Heart right ventricle (tissue), 16 donors: Measurements from ENCODE around the gene PAIP2. TPM values are rescaled to one million over a fixed set of nuclear protein-coding genes. Genes with fewer than 3 reads are reported as not detected.
"Not testable (repeated sequence)": the region's sequence is repeated elsewhere in the genome, so short reads cannot be mapped to it uniquely, and the experiment has no call there.

Experiments used
- ATAC-seq, 8 donors: fragments of 200-7000 bp; cut with Tn5 transposase; one replicate each; pipeline ENCODE4 v1.9.1; 2020; ENCODE audit warnings: mild to moderate bottlenecking in 8 of 8, moderate library complexity in 8 of 8, moderate number of reproducible peaks in 1 of 8
- DNase-seq, 2 donors: peaks; one replicate each; pipeline ENCODE4 v3.0.0-alpha.2; 2020
- H3K27ac ChIP-seq, 10 donors: fragments of 200-600 bp; sonication (generic) in 2 of 10; one replicate each; pipeline versions ENCODE4 v1.5.0 to v1.8.0; 2020 to 2022; ENCODE audit warnings: mild to moderate bottlenecking in 3 of 10
- H3K27me3 ChIP-seq, 7 donors: fragments of 200-600 bp; one replicate each; pipeline ENCODE4 v1.8.0; 2021 to 2022; ENCODE audit warnings: mild to moderate bottlenecking in 2 of 7
- H3K36me3 ChIP-seq, 9 donors: fragments of 200-600 bp; sonication (generic) in 1 of 9; one replicate each; pipeline versions ENCODE4 v1.5.0 to v1.8.0; 2020 to 2022; ENCODE audit warnings: mild to moderate bottlenecking in 2 of 9
- H3K4me1 ChIP-seq, 9 donors: fragments of 200-600 bp; sonication (generic) in 1 of 9; one replicate each; pipeline versions ENCODE4 v1.5.0 to v1.8.0; 2020 to 2022; ENCODE audit warnings: mild to moderate bottlenecking in 4 of 9
- H3K4me3 ChIP-seq, 10 donors: fragments of 200-600 bp; sonication (generic) in 2 of 10; one replicate each; pipeline versions ENCODE4 v1.5.0 to v1.8.0; 2020 to 2022; ENCODE audit warnings: mild to moderate bottlenecking in 7 of 10, moderate library complexity in 2 of 10
- H3K9me3 ChIP-seq, 11 donors: fragments of 200-600 bp in 10 of 11; sonication (generic) in 2 of 11; one replicate each; pipeline versions ENCODE4 v1.5.0 to v1.8.0; 2013 to 2022; ENCODE audit warnings: mild to moderate bottlenecking in 2 of 11, control low read depth in 1 of 11, moderate library complexity in 1 of 11
- WGBS, 2 donors: extraction: QIAGEN DNeasy Blood & Tissue Kit; methylation state at CpG; one replicate each; pipeline ENCODE4 v1.1.7; 2013; ENCODE audit warnings: inconsistent platforms in 1 of 2; 5-methylcytosine and 5-hydroxymethylcytosine counted together
- intact Hi-C, 10 donors: fragments of 100-400 bp; cut with DNase I; formaldehyde crosslinking; loops; one replicate each; pipeline versions ENCODE4 v1.11.1 to v1.14.2; 2022
- polyA plus RNA-seq, 2 donors: library from polyadenylated mRNA; stranded (reverse); fragments of 200-250 nt; gene quantifications; one replicate each; pipeline ENCODE4 v1.2.3, GENCODE V29; 2013
- total RNA-seq, 10 donors: library from RNA; stranded (reverse); fragmentation: NEBNext Ultra II Directional in 3 of 10; extraction: Animal tissue kit (Norgen Biotek cat#: 25700) in 3 of 10; gene quantifications; one replicate each; pipeline versions ENCODE4 v1.2.1 to v1.2.4, GENCODE V29; 2021 to 2023
- TF ChIP-seq, protein P1 (sequence below), 9 donors: fragments of 200-600 bp; sonication (generic) in 2 of 9; IDR thresholded peaks; one replicate each; pipeline versions ENCODE4 v1.5.0 to v1.8.0; 2021 to 2022; ENCODE audit warnings: antibody characterized with exemption in 9 of 9, mild to moderate bottlenecking in 5 of 9, moderate library complexity in 1 of 9
- donor health status: Arrhythmogenic right ventricular cardiomyopathy.
- donor health status: ischemic (EF 13 %, LVEDD 7.1; RV severe dilation, severe dysfunction).
- donor health status: healthy with polysubstance abuse.
- donor health status: DM: no; HTN: yes; CAD: no.
- donor health status: DM: no; HTN: no; CAD: no.
- donor health status: ischemic (EF 25% LVEDD 6.9; RV normal size, moderate dysfunction).
- donor health status: ischemic (EF 25% LVEDD 5.7; RV mildly dilated, moderate dysfunction).
- donor health status: healthy.
- donor health status: DM: yes; HTN: yes; CAD: no.
- donor health status: Ischemic cardiomyopathy.
- donor health status: ischemic (EF 35%, LVEDD 5.7; RV mildly dilated, moderate dysfunction).
- donor health status: nonischemic (EF 11% LVEDD 7.7; RV severe dilation, severe dysfunction).
- donor health status: DM: yes; HTN: yes; CAD: no.
- donor health status: PGD.
- donor health status: ischemic (EF 29% LVEDD 5.4; RV normal size, mild dysfunction).
- donor health status: nonischemic (EF 23%, LVEDD 6.1; RV moderate dilation, normal function).

Gene PAIP2
- total and polyA plus RNA-seq, 12 donors = 43.8 to 173 (median 137) TPM

DNA sequence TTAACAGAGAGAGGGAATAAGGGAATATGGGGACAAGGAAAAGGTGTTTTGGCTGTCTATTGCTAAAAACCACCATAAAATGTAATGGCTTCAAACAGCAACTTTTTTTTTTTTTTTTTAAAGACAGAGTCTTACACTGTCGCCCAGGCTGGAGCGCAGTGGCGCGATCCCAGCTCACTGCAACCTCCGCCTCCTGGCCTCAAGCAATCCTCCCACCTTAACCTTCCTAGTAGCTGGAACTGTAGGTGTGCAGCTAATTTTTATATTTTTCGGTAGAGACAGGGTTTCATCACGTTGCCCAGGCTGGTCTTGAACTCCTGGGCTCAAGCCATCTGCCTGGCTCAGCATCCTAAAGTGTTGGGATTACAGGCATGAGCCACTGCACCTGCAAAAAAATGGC, 66.5 kb downstream of the PAIP2 start:
- intact Hi-C loops = no loop called here
- no peak overlapping the region for H3K27ac ChIP-seq
- ATAC-seq = no peak

DNA sequence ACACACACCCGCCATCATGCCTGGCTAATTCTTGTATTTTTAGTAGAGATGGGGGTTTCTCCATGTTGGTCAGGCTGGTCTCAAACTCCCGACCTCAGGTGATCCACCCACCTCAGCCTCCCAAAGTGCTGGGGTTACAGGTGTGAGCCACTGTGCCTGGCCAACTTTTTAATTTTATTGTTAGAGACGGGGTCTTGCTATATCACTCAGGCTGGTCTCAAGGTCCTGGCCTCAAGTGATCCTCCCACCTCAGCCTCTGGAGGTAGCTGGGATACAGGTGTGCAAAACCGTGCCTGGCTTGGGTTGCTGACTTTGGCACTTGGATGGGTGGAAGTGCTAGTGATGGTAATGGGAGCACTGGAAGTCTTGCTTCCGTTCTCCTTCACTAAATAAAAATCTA, 67.5 kb downstream of the PAIP2 start:
- peaks cover 0 to 37% (median 0%) of the 10 kb centered on the region in 9 donors for H3K36me3 ChIP-seq
- DNase-seq, H3K4me3 ChIP-seq, H3K9me3 ChIP-seq, H3K27me3 ChIP-seq, ATAC-seq, intact Hi-C loops, H3K27ac ChIP-seq: not testable (repeated sequence)
- peaks cover 0 to 36% (median 24%) of the 10 kb centered on the region in 9 donors for H3K4me1 ChIP-seq
- 81 to 91% methylated on average over 5 of the region's 5 CpGs for WGBS, 2 donors

More for the DNA sequence above, 66.5 kb downstream of the PAIP2 start:
- Histone ChIP-seq H3K4me1 (peaks cover 3 to 32% (median 21%) of the 10 kb centered on the region in 9 donors), H3K4me3 (no peak overlapping the region), H3K36me3 (peaks cover 0 to 30% (median 0%) of the 10 kb centered on the region in 9 donors), H3K9me3 (no peaks in the 10 kb centered on the region), H3K27me3 (no peaks in the 10 kb centered on the region)
- no peak for DNase-seq
- TF ChIP-seq, protein P1, sequence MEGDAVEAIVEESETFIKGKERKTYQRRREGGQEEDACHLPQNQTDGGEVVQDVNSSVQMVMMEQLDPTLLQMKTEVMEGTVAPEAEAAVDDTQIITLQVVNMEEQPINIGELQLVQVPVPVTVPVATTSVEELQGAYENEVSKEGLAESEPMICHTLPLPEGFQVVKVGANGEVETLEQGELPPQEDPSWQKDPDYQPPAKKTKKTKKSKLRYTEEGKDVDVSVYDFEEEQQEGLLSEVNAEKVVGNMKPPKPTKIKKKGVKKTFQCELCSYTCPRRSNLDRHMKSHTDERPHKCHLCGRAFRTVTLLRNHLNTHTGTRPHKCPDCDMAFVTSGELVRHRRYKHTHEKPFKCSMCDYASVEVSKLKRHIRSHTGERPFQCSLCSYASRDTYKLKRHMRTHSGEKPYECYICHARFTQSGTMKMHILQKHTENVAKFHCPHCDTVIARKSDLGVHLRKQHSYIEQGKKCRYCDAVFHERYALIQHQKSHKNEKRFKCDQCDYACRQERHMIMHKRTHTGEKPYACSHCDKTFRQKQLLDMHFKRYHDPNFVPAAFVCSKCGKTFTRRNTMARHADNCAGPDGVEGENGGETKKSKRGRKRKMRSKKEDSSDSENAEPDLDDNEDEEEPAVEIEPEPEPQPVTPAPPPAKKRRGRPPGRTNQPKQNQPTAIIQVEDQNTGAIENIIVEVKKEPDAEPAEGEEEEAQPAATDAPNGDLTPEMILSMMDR (IDR thresholded peaks at IDR 0.05) = no peak
- WGBS, 2 donors = 92 to 95% methylated on average over 7 of the region's 7 CpGs

DNA sequence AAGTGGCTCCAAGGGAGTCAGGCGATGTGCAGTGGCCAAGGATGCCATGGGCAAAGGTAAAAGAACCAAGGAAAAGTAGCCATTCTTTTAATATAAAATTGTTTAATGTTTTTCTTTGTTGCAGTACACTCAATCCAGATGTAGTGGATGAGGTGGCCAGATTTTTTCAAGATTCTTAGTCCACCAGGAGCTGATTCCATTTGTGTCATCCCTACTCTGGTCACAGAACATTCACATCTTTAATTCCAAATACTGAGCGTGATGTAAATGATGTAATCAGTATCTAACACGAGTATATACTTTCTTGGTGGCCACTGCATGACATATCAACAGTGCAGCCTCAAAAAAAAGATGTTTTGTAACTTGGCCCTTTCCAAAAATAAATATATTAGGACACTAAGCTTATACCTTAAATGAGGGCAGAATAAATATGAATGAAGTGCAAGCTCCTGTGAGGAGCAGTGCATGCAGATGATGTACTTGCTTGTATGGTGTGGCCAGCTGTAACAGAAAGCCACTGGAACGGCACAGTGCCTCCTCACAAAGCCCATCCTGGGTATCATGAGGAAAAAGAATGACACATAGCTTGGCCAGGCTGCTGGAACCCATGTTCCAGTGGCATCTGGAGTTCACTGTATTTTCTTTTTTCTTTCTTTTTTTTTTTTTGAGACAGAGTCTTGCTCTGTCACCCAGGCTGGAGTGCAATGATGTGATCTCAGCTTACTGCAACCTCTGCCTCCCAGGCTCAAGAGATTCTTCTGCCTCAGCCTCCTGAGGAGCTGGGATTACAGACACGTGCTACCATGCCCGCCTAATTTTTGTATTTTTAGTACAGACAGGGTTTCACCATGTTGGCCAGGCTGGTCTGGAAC, 68.7 kb downstream of the PAIP2 start:
- Histone ChIP-seq H3K9me3 (no peaks in the 10 kb centered on the region), H3K36me3 (peaks cover 0 to 37% (median 0%) of the 10 kb centered on the region in 9 donors), H3K4me1 (peaks cover 9 to 40% (median 29%) of the 10 kb centered on the region in 9 donors), H3K27ac (peak overlapping the region in 5 of 10 donors; percentile 1 to 36 (median 7)), H3K27me3 (no peaks in the 10 kb centered on the region), H3K4me3 (no peak overlapping the region)
- ATAC-seq = no peak
- TF ChIP-seq, protein P1 (IDR thresholded peaks at IDR 0.05) = no peak
- intact Hi-C loops = no loop called here
- no peak for DNase-seq
- WGBS, 2 donors = 61 to 62% methylated on average over 6 of the region's 6 CpGs

DNA sequence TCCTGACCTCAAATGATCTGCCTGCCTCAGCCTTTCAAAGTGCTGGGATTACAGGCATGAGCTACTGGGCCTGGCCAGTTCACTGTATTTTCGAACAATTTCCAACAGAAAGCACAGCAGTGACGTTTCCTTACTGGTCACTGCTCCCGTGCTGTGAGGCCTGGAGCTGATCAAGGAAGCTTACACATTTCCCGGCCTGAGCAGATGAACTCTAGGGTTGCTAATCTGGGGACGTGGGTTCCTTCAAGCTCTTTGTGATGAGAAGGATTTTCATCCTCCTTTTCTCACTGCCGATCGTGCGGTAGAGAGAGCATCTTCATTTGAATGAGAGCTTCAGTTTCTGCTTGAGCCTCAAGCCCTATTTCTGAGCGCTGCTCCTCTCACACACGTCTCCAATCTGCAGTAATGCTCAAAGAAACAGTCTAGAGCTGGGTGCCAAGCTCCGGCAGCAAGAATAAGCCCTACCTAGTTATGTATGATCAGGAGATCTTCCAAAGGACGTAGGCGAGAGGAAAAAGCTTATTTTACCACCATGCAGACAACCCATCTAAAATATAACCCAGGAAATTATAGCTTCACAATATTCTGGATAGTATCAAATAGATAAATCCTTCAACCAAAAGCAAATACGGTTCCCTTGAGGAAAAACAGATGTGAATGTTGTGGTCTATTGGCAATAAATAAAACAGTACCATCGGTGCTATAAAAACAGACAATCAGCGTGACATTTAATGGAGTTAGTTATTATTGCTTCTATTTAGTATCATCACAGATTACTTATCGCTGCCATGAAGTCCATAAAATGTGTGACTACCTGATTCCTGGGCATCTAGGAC, 69.6 kb downstream of the PAIP2 start:
- no peaks in the 10 kb centered on the region for H3K27me3 ChIP-seq
- intact Hi-C loops = no loop called here
- peaks cover 17 to 48% (median 37%) of the 10 kb centered on the region in 9 donors for H3K4me1 ChIP-seq
- TF ChIP-seq, protein P1 (IDR thresholded peaks at IDR 0.05) = no peak
- H3K27ac ChIP-seq = peak overlapping the region in 7 of 10 donors; percentile 1 to 36 (median 8)
- H3K9me3 ChIP-seq = no peaks in the 10 kb centered on the region
- H3K36me3 ChIP-seq = peaks cover 0 to 37% (median 0%) of the 10 kb centered on the region in 9 donors
- 62 to 70% methylated on average over 17 of the region's 17 CpGs for WGBS, 2 donors
- no peak overlapping the region for H3K4me3 ChIP-seq
- DNase-seq = no peak
- no peak for ATAC-seq
